Activated CD4-positive, alpha-beta T cell treated with anti-CD3 and anti-CD28 coated beads for 1 hour (primary cell): ENCODE results near the gene SPATA6.
"Not testable (repeated sequence)": the region's sequence is repeated elsewhere in the genome, so short reads cannot be mapped to it uniquely, and the experiment has no call there.

Source experiments
- DNase-seq: peaks from one replicate; pipeline ENCODE4 v3.0.0-alpha.2; 2020

Gene SPATA6

DNA sequence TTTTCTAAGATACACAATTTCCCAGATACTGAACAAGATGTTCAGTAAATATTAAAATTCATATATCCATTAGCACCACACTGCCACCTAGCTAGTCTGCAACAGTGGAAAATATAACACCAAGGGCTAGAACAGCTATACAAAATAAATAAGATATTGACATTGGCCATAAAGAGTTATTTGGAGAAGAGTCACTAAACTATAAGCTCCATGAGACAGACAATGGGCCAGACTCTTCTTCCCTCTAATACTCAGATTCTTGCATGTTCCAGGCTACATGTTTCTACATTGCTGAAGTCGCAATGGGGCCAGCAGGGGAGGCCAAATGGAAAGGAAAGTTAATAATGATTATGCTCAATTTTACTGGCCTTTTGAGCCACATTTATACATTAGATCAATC, 21.5 kb downstream of the SPATA6 start:
- no peak for DNase-seq

DNA sequence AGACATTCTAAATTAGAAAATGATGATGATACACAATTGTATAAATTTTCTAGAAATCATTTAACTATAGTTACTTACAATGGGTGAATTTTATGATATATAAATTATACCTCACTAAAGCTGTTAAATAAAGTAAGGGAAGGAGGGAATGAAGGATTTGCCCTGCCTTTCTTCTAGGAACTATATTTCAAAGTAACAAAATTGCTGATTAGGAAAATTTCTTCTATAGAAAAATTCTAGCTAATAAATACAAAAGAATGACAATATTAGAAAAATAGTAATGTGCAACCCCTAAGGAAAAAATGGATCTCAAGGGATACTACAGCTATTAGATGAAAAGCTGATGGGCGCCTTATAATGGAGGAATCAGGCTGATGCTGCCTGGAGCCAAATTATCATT, 23.1 kb downstream of the SPATA6 start:
- no peak for DNase-seq

DNA sequence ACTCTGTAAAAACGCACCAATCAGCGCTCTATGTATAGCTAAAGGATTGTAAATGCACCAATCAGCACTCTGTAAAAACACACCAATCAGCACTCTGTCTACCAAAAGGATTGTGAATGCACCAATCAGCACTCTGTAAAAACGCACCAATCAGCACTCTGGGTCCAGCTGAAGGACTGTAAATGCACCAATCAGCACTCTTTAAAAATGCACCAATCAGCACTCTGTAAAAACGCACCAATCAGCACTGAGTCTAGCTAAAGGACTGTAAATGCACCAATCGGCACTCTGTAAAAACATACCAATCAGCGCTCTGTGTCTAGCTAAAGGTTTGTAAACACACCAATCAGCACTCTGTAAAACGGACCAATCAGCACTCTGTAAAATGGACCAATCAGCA, 27.8 kb downstream of the SPATA6 start:
- DNase-seq: not testable (repeated sequence)

- no peak for DNase-seq
Observed at GRCh38 chr1:48442864-48443619, 29.0 kb downstream of the SPATA6 start.

DNA sequence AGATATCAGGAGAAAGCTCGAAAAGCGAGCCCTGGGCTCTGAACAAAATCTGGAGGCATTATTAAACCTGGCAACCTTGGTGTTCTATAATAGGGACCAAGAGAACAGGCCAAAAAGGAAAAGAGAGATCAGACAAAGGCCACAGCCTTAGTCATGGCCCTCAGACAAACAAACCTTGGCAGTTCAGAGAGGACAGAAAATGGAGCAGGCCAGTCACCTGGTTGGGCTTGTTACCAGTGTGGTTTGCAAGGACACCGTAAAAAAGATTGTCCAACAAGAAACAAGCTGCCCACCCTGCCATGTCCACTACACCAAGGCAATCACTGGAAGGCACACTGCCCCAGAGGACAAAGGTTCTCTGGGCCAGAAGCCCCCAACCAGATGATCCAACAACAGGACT, 31.2 kb downstream of the SPATA6 start:
- DNase-seq: not testable (repeated sequence)

DNA sequence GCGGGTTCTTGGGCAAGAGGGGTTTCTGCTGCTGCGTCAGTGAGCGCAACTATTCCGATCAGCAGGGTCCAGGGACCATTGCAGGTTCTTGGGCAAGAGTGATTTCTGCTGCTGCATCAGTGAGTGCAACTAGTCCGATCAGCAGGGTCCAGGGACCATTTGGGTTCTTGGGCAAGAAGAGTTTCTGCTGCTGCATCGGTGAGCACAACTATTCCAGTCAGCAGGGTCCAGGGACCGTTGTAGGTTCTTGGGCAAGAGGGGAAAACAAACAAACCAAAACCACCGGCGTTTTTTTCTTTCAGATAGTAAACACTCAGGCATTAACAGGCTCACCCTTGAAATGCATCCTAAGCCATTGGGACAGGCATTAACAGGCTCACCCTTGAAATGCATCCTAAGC, 32.6 kb downstream of the SPATA6 start:
- DNase-seq: no peak

DNA sequence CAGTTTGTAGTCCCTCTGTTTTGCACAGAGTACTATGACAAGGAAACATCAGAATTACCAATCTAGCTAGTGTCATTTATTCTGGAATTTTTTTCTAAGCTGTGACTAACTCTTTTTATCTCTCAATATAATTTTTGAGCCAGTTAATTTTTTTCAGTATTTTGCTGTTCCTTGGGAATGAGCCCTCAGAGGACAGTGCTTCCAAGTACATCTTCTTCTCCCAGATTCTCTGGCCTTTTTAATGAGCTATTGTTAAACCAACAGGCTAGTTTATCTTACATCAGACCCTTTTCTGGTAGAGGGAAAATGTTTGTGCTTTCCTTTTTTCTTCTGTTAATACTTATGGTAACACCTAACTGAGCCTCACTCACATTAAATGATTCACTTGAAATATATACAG, 34.6 kb downstream of the SPATA6 start:
- DNase-seq: not testable (repeated sequence)

DNA sequence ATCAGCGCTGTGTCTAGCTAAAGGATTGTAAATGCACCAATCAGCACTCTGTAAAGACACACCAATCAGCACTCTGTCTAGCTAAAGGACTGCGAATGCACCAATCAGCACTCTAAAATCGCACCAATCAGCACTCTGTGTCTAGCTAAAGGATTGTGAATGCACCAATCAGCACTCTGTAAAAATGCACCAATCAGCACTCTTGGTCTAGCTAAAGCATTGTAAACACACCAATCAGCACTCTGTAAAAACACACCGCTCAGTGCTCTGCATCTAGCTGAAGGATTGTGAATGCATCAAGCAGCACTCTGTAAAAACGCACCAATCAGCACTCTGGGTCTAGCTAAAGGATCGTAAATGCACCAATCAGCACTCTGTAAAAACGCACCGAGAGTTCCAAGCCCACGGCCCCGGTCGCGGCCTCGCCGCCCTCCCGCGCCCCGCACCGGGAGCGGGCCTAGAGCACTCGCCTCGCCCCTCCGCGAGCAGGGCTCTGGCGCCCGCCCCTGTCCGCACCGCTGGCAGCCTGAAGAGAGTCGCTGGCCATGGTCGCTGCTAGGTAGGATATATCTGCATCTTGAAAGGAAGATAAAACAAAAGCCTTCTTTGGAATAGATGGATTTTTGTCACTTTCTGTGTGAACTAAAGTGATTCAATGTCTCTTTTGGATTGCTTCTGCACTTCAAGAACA, 36.5 kb downstream of the SPATA6 start:
- not testable (repeated sequence) for DNase-seq

DNA sequence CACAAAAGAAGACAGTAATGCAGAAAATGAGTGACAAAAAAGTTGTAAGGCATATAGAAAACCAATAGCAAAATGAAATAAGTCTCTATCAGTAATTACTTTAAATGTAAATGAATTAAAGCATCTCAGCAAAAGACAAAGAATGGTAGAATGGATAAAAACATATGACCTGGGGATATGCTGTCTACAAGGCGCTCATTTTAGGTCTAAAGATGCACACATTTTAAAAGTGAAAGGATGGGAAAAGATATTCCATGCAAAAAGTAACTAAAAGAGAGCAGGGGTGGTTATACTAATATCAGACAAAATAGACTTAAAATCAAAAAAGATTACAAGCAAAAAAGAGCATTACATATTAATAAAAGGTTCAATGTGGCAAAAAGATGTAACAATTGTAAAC, 41.2 kb downstream of the SPATA6 start:
- DNase-seq: no peak

DNA sequence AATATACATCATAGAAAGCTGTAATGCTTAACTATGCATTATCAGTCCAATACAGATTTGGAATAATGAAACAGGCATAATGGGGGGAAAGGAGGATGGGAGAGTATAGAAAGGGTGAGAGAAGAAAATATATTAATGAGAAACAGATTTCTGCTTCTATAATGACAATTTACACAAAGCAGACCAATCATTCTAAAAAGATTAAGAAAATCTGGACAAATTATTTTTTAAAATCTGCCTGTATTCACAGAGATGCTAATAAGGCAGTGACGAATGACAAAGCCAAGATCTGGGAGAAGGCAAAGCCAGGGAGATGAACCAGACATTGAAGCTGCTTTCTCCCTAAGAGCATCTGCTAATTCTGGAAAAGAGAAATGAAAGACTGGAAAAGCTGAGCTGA, 50.0 kb downstream of the SPATA6 start:
- DNase-seq: no peak

GRCh38 chr1:48418742-48419141, 53.3 kb downstream of the SPATA6 start:
- DNase-seq: no peak

DNA sequence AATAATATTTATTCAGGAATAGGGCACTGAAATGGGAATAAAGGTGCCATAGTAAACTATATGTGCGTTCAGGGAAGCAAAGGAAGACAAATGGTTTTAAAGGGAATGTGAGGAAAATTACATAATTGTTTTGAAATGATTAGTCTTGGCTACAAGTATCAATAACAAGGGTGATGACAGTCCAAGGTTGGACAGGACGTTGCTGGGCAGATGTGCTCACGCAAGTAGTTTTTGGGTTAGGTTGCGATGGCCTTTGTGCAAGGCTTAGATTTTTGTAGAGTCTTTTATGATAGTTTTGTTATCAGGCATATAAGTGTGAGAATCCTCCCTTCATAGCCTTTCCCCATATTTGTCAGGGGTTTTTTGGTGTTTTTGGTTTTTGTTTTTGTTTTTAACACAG, 57.0 kb downstream of the SPATA6 start:
- no peak for DNase-seq

DNA sequence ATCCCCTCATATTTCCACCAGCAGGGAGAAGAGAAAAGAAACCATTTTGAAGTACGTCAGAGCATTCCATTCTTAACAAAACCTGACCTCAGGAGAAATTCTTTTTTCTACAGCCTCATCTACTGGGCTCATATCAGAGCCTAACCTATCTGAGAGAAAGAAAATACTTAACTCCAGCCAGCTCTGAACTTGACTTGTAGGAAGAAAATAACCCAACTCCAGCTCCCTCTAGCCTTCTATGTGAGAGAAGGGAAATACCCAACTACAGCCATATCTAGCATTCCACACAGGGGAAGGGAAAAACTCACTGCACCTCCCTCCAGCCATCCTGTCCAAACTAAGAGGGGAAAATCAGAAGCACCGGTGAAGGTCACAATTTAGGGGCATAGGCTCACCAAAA, 57.7 kb downstream of the SPATA6 start:
- DNase-seq: no peak

DNA sequence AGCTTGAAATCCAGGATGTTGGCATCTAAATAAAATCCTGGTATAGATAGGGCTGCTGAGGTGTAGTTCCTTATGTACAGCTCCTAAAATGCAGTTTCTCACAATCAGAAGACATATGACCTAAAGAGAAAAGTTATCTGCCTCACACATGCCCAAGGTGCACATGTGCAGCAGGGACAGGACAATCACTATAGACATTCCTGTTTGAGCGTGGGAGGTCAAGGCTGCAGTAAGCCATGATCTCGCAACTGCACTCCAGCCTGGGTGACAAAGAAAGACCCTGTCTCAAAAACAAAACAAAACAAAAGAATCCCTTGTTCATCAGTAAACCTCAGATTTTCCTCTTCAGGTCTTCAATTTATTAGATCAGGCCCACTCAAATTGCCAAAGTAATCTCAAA, 66.1 kb downstream of the SPATA6 start:
- DNase-seq: no peak

DNA sequence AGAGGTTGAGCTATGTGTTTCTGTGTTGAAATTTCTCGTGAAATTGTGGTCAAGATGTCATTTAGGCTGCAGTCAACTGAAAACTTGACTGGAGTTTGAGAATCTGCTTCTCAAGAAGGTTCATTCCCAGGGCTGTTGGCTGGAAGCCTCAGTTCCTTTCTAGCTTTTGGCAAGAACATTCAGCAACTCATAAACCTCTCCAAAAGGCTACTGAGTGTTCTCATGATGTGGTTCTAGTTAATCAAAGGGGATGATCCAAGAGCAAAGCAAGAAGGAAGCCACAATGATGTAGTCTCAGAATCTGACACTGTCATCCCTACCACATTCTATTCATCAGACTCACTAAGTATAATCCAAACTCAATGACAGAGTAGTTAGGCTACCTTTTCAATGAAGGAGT, 66.6 kb downstream of the SPATA6 start:
- DNase-seq: no peak

DNA sequence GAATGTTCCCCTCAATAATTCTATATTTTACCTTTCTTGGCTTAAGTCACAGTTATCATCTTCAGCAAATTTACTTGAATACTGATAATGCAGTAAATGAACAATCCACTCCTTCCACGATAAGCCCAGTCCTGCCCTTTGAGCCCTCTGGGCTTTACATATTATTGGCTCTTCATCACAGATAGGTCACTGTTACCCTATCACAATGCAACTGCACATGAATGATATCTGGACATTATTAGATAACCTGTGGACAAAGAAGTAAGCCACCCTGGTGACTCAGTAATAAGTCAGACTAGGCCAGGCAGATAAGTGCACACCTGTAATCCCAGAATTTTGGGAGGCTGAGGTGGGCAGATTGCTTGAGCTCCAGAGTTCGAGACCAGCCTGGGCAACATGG, 69.4 kb downstream of the SPATA6 start:
- DNase-seq: no peak

- DNase-seq: no peak
Observed at GRCh38 chr1:48396208-48396607, 75.8 kb downstream of the SPATA6 start.

- no peak for DNase-seq
Observed at GRCh38 chr1:48391926-48392325, 80.1 kb downstream of the SPATA6 start.

DNA sequence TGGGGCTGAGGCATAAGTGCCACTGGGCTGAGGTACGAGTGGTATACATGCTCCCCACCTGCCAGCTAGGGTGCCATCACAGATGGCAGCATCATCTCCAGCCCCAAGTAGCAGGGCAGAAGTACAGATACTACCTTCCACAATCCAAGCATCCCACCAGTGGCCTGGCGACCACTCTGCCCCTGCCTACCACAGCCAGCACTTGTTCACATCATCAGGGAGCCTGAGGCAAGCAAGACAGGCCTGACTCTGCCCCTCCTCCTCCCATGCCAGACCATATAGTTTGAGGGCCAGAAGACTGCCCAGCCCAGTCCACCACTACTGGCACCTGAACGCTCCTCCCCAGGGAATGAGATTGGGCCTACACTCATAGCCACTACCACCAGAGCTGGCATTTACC, 84.6 kb downstream of the SPATA6 start:
- no peak for DNase-seq

- DNase-seq: no peak
Observed at GRCh38 chr1:48374785-48375184, 97.2 kb downstream of the SPATA6 start.

GRCh38 chr1:48371598-48371997, 100.4 kb downstream of the SPATA6 start:
- no peak for DNase-seq

DNA sequence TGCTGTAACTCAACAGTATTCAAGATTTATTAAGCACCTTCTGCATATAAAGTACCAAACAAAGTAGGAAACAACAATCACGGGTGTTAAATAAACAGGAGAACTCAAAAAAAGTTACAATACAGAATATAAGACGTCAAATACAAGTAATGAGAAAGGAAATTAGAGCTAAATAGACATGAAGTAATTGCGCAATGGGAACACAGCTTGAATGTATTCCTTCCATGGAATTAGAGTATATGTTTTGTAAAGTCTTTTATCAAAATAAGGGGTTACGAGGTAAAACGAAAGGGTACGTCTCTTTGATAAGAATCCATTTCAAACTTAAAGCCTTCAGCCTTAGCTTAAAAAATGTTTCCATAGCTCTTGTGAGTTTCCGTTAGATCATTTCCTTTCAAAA, 109.1 kb downstream of the SPATA6 start:
- no peak for DNase-seq

- DNase-seq: no peak
Observed at GRCh38 chr1:48356901-48357300, 115.1 kb downstream of the SPATA6 start.

GRCh38 chr1:48344373-48344772, 127.6 kb downstream of the SPATA6 start:
- no peak for DNase-seq

DNA sequence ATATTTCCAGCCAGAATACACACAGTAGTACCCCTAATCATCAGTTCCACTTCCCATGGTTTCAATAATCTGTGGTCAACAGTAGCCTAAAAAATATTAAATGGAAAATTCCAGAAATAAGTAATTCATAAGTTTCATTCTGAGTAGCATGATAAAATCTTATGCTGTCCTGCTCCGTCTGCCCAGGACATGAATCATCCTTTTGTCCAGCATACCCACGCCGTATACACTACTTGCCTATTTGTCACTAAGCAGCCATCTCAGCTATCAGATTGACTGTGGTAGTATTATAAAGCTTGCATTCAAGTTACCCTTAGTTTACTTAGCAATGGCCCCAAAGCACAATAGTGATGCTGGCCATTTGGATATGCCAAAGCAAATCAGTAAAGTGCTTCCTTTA, 130.8 kb downstream of the SPATA6 start:
- DNase-seq: no peak
